Natural killer cell (primary cell): Measurements from ENCODE around the gene ZNF12. TPM values are rescaled to one million over a fixed set of nuclear protein-coding genes. Genes with fewer than 3 reads are reported as not detected.

Experiments
- ATAC-seq, 3 donors: fragments of 150-1000 bp in 2 of 3; fragments of 200-7000 bp in 1 of 3; cut with Tn5 transposase; 1 replicate in 1 of 3; 2 replicates in 2 of 3; pipeline ENCODE4 v1.10.0; 2021; ENCODE audit warnings: mild to moderate bottlenecking in 2 of 3, moderate library complexity in 2 of 3
- DNase-seq, 2 donors: peaks; one replicate each; pipeline versions ENCODE4 v3.0.0 to v3.0.0-alpha.2; 2013 to 2021; ENCODE audit warnings: mixed read lengths in 1 of 2
- H3K27ac ChIP-seq: one replicate; pipeline ENCODE4 v1.5.1; 2013; ENCODE audit warnings: mild to moderate bottlenecking, low read length
- H3K27me3 ChIP-seq: one replicate; pipeline ENCODE4 v1.6.1; 2013; ENCODE audit warnings: low read length; ENCODE audit not compliant: control insufficient read depth, insufficient read depth
- H3K36me3 ChIP-seq: one replicate; pipeline ENCODE4 v1.6.1; 2013; ENCODE audit warnings: low read length; ENCODE audit not compliant: control insufficient read depth, insufficient read depth
- H3K4me1 ChIP-seq: one replicate; pipeline ENCODE4 v1.6.1; 2013; ENCODE audit warnings: low read length; ENCODE audit not compliant: control insufficient read depth, insufficient read depth
- H3K4me3 ChIP-seq: one replicate; pipeline ENCODE4 v1.5.1; 2013; ENCODE audit warnings: low read length
- H3K9me3 ChIP-seq: one replicate; pipeline ENCODE4 v1.6.1; 2013; ENCODE audit warnings: low read length; ENCODE audit not compliant: control insufficient read depth, insufficient read depth
- H3K27ac Mint-ChIP-seq, 2 donors: one replicate each; pipeline ENCODE4 v1.8.0; 2022; ENCODE audit warnings: mild to moderate bottlenecking in 2 of 2, mixed read lengths in 2 of 2, moderate library complexity in 1 of 2
- H3K27me3 Mint-ChIP-seq, 2 donors: one replicate each; pipeline ENCODE4 v1.8.0; 2022; ENCODE audit warnings: low read depth in 2 of 2, mixed read lengths in 2 of 2
- H3K36me3 Mint-ChIP-seq: one replicate; pipeline ENCODE4 v1.8.0; 2022; ENCODE audit warnings: mixed read lengths
- H3K4me1 Mint-ChIP-seq, 2 donors: one replicate each; pipeline ENCODE4 v1.8.0; 2022; ENCODE audit warnings: mixed read lengths in 2 of 2
- H3K4me3 Mint-ChIP-seq: one replicate; pipeline ENCODE4 v1.8.0; 2022; ENCODE audit warnings: mild to moderate bottlenecking, moderate library complexity, mixed read lengths
- H3K9me3 Mint-ChIP-seq, 2 donors: one replicate each; pipeline ENCODE4 v1.8.0; 2022; ENCODE audit warnings: mixed read lengths in 2 of 2
- WGBS: methylation state at CpG from one replicate; pipeline ENCODE4 v1.1.7; 2013; ENCODE audit warnings: missing lambda C conversion rate; ENCODE audit not compliant: insufficient coverage; 5-methylcytosine and 5-hydroxymethylcytosine counted together
- intact Hi-C: fragments of 100-400 bp; cut with micrococcal nuclease; formaldehyde crosslinking; loops from one replicate; pipeline ENCODE4 v1.14.2; 2022
- total RNA-seq, 4 donors: library from RNA; stranded (reverse); fragments of 120-200 nt in 1 of 4; gene quantifications; one replicate each; pipeline versions ENCODE4 v1.2.3 to v1.2.4, GENCODE V29; 2013 to 2022
- TF ChIP-seq, protein P1 (sequence below): fragments of 200-600 bp; IDR thresholded peaks from one replicate; pipeline ENCODE4 v1.8.0; 2022; ENCODE audit warnings: antibody characterized with exemption

Gene ZNF12
- total RNA-seq, 3 donors from 2014 or later (not counting 1 experiment from before 2014, with no cell fraction given) = 27.5 to 38.4 (median 28.1) TPM

DNA sequence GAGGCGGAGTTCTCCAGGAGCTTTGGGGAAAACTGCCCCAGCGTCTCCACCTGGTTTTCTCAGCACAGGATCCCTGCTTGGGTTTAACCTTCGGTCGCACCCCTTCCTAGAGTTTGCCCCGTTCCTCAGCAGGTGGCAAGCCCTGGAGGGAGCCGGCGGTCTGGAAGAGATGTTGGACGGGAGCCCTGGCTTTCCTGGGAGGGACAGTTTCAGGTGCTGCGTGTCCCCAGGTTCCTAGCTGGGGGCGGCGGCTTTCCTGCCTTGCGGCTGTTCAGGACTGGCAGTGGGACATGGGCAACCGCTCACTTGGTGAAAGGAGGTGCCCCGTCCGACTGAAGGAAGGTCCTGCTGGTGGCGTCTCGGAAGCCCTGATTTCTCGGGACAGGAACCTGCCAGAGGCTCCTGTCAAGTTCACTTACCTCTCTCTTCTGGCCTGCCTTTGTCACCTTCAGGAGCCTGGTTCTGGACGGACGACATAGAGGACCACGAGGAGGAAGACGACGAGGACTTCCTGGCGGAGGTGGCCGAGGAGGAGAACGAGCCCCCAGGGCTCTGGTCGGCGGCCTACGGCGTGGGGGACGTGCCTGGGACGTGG is 54.8 kb downstream of the ZNF12 start:
- intact Hi-C loops = no loop called here
- Histone ChIP-seq H3K4me1 (no peaks in the 10 kb centered on the region), H3K27me3 (no peaks in the 10 kb centered on the region), H3K27ac (no peak overlapping the region), H3K9me3 (no peaks in the 10 kb centered on the region), H3K4me3 (no peak overlapping the region), H3K36me3 (peaks cover 23% of the 10 kb centered on the region)
- no peak for ATAC-seq
- Mint-ChIP-seq H3K27ac (no peak overlapping the region), H3K4me1 (no peaks in the 10 kb centered on the region), H3K36me3 (no peaks in the 10 kb centered on the region), H3K9me3 (no peaks in the 10 kb centered on the region), H3K27me3 (no peaks in the 10 kb centered on the region), H3K4me3 (no peak overlapping the region)
- WGBS = 98% methylated on average over 32 of the region's 32 CpGs
- TF ChIP-seq, protein P1, sequence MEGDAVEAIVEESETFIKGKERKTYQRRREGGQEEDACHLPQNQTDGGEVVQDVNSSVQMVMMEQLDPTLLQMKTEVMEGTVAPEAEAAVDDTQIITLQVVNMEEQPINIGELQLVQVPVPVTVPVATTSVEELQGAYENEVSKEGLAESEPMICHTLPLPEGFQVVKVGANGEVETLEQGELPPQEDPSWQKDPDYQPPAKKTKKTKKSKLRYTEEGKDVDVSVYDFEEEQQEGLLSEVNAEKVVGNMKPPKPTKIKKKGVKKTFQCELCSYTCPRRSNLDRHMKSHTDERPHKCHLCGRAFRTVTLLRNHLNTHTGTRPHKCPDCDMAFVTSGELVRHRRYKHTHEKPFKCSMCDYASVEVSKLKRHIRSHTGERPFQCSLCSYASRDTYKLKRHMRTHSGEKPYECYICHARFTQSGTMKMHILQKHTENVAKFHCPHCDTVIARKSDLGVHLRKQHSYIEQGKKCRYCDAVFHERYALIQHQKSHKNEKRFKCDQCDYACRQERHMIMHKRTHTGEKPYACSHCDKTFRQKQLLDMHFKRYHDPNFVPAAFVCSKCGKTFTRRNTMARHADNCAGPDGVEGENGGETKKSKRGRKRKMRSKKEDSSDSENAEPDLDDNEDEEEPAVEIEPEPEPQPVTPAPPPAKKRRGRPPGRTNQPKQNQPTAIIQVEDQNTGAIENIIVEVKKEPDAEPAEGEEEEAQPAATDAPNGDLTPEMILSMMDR = no peak
- DNase-seq = no peak

DNA sequence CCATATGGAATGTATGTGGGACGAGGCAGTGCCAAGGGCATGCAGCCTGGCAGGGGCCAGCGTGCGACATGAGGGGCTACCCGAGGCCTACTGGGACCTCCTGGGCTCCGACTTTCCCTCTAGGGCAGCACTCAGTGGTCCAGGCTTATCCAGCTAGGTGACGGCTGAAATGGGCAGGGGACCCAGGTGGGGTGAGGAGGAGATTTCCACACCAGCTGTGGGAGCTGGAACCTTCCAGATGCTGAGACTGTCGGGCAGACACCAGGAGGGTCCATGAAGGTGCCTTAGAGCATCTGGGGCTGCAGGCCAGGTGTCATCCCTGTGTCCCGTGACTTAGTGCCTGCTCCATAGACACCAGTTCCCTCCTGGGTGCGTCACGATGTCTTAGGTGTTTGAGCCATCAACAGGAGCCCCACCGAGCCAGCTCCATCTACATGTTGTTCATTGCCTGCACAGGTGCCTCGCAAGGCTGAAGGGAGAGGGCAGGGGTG is 56.2 kb downstream of the ZNF12 start:
- Mint-ChIP-seq H3K27ac (no peak overlapping the region), H3K4me1 (no peaks in the 10 kb centered on the region), H3K27me3 (no peaks in the 10 kb centered on the region), H3K9me3 (no peaks in the 10 kb centered on the region), H3K4me3 (no peak overlapping the region), H3K36me3 (no peaks in the 10 kb centered on the region)
- peaks cover 29% of the 10 kb centered on the region for H3K36me3 ChIP-seq
- intact Hi-C loops = no loop called here
- 97% methylated on average over 12 of the region's 12 CpGs for WGBS
- no peak overlapping the region for H3K27ac ChIP-seq
- no peak for DNase-seq
- no peaks in the 10 kb centered on the region for H3K27me3 ChIP-seq
- H3K9me3 ChIP-seq = no peaks in the 10 kb centered on the region
- TF ChIP-seq, protein P1 = no peak
- ATAC-seq = no peak
- H3K4me1 ChIP-seq = no peaks in the 10 kb centered on the region
- H3K4me3 ChIP-seq = no peak overlapping the region

DNA sequence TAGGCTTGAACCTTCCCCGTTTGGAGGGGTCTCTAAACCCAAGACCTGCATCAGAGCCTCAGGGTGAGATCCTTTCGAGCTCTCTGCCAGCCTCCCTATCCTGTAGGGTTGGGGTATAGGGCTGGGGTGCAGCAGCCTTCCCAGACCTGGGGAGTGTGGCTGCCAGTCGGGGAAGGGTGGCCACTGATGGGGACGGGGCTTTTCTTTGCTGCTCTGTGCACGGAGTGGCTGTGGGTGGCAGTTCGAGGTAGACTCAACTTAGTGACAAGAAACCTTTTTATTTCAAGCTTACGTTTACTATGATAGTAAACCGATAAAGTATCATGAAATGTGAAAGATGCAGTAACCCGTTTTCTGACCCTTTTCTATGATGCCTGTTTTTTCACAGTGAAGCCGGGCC is 56.7 kb downstream of the ZNF12 start:
- no peak overlapping the region for H3K27ac ChIP-seq

More for the DNA sequence above, 56.7 kb downstream of the ZNF12 start:
- no peak overlapping the region for H3K4me3 Mint-ChIP-seq
- ATAC-seq (no peak), DNase-seq (no peak)
- no peaks in the 10 kb centered on the region for H3K4me1 Mint-ChIP-seq
- Histone ChIP-seq H3K36me3 (peaks cover 27% of the 10 kb centered on the region), H3K4me1 (no peaks in the 10 kb centered on the region), H3K4me3 (no peak overlapping the region), H3K9me3 (no peaks in the 10 kb centered on the region), H3K27me3 (no peaks in the 10 kb centered on the region)
- intact Hi-C loops = no loop called here
- no peaks in the 10 kb centered on the region for H3K27me3 Mint-ChIP-seq
- H3K9me3 Mint-ChIP-seq = no peaks in the 10 kb centered on the region
- TF ChIP-seq, protein P1 = no peak
- 97% methylated on average over 10 of the region's 10 CpGs for WGBS
- no peaks in the 10 kb centered on the region for H3K36me3 Mint-ChIP-seq
- no peak overlapping the region for H3K27ac Mint-ChIP-seq
